ENCODE data around the gene RECQL5.

DNA sequence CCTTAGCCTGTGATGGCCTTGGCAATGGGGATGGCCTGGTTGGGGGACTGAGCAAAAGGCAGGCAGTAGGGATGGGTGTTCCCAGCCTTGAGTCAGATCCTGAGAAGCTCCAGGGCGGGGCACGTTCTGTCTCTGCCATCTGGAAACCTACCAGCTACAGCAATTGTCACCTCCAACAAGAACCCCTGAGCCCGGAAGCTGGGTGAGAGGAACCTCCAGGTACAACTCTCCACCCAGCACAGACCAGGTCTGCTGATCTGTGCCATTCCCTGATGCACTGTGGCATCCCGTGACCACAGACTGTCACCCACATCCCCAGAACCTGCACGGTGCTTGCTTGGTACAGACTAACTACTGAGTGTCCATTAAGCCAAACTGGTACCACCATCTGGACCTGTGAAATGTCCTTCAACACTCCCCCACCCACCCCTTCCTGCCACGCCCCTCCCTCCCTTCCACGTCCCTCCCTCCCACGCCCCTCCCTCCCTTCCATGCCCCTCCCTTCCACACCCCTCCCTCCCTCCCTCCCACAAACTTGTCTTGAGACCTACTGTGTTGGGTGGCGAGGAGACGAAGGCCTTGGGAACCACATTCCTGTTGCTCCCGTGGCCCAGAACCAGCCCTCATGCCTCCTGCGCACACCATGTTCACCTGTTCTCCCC lies 62.8 kb downstream of the RECQL5 start:
- TF ChIP-seq SUZ12 (IDR thresholded peaks at IDR 0.05; ENCODE audit: extremely low read depth, insufficient read depth, insufficient read length), result no peak
- TF ChIP-seq ZNF274 (IDR thresholded peaks at IDR 0.05; ENCODE audit: low read depth, low read length), result no peak

Measured in NT2/D1 (cell line).